GM12892 (cell line): ENCODE measurements around the gene PSMD12.

ENCODE experiments used
- POLR2A ChIP-seq: IDR thresholded peaks from 2 replicates; pipeline ENCODE4 v1.6.1; 2011; ENCODE audit warnings: low read depth, low read length, control low read depth
- POLR2AphosphoS5 ChIP-seq: IDR thresholded peaks from 2 replicates; pipeline ENCODE4 v1.6.1; 2011; ENCODE audit warnings: low read depth, low read length, control low read depth
- TAF1 ChIP-seq: IDR thresholded peaks from 2 replicates; pipeline ENCODE4 v1.6.1; 2011; ENCODE audit warnings: low read depth, mild to moderate bottlenecking, control low read depth, low read length, borderline replicate concordance

- TF ChIP-seq POLR2A (no peak), POLR2AphosphoS5 (no peak), TAF1 (no peak)
Observed at GRCh38 chr17:67347826-67348225, 18.6 kb downstream of the PSMD12 start.
